ENCODE data around the gene BTNL8. TPM values are rescaled to one million over a fixed set of nuclear protein-coding genes. Genes with fewer than 3 reads are reported as not detected.

The BTNL8 gene
- polyA plus RNA-seq, 4 donors: 0.24 to 0.71 (median 0.57) TPM

- no peak for DNase-seq (ENCODE audit: low read depth in 4 of 4, low spot score in 3 of 4)
These were observed 51.5 kb downstream of the BTNL8 start for GRCh38 chr5:180950291-180950949.

GRCh38 chr5:180959661-180960060 is 60.7 kb downstream of the BTNL8 start:
- DNase-seq (ENCODE audit: low read depth in 4 of 4, low spot score in 3 of 4): no peak

DNA sequence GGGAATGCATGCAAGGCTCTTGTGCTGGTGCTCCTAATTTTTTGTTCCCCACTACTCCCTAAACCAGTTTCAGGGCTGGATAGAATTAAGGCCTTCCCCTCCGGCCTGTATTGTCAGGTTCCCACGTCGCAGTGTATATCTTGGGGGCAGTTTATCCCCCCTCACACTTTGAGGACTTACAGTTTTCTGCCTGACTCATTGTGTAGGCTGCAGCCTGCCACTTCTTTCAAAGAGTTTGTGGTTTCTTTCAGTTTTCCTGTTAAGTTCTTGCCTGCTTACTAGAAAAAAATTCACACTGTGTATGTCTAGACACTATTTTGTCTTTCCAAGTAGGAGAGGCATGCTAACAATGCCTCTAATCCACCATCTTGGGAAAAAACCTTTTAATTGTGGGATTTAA is 61.2 kb downstream of the BTNL8 start:
- no peak for DNase-seq (ENCODE audit: low read depth in 4 of 4, low spot score in 3 of 4)

DNA sequence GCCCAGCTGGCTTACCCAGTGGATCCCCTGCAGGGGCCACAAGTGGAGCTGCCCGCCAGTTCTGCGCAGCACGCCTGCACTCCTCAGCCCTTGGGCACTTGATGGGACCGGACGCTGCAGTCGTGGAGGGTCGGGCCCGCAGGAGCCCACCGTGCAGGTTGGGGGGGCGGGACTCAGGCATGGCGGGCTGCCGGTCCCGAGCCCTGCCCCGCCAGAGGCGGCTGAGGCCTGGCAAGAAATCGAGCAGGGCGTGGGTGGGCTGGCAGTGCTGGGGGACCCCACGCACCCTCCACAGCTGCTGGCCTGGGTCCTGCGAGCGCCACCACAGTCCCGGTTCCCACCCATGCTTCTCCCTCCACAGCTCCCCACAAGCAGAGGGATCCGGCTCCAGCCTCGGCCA is 70.4 kb downstream of the BTNL8 start:
- no peak for DNase-seq (ENCODE audit: low read depth in 4 of 4, low spot score in 3 of 4)

DNA sequence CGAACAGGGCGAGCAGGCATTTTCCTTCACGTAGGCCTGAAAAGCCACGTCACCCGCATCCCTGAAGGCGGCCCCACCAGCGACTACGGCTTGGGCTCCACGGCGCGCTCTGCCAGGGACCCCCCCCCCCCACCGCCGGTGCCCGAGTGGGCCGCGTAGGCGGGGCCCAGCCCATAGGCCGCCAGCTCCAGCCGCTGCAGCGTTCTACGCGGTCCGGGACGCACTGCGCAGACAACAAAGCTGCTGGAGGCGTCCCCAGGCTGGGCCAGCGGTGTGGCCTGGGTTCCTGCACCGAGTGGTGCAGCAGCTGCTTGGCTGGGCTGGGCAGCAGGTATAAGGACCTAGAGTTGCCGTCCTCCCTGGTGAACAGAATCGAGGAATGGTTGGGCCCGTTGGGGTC is 71.4 kb downstream of the BTNL8 start:
- no peak for DNase-seq (ENCODE audit: low read depth in 4 of 4, low spot score in 3 of 4)

- DNase-seq (ENCODE audit: low read depth in 4 of 4, low spot score in 3 of 4): no peak
These were observed 71.9 kb downstream of the BTNL8 start for GRCh38 chr5:180970875-180971274.

- DNase-seq (ENCODE audit: low read depth in 4 of 4, low spot score in 3 of 4): no peak
These were observed 75.8 kb downstream of the BTNL8 start for GRCh38 chr5:180974612-180975315.

DNA sequence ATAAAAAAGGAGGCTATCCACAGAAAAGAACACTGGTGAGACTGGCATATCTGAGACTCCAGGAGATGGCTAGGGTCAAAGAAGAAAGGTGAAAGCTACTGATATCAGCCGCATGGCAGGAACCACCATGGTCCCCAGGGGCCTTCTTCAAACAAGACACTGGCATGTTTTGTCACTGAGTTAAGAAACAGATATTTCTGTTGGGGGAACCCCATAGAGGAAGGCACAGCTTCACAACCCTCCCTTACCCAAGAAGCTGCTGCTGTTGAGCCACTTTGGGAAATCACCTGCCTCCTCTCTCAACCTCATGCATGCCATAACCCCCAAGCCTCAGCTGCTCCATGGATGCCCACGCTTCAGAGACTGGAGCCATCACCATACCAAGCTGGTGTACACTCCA is 76.4 kb downstream of the BTNL8 start:
- DNase-seq (ENCODE audit: low read depth in 4 of 4, low spot score in 3 of 4): no peak

- no peak for DNase-seq (ENCODE audit: low read depth in 4 of 4, low spot score in 3 of 4)
These were observed 77.6 kb downstream of the BTNL8 start for GRCh38 chr5:180976518-180976917.

DNA sequence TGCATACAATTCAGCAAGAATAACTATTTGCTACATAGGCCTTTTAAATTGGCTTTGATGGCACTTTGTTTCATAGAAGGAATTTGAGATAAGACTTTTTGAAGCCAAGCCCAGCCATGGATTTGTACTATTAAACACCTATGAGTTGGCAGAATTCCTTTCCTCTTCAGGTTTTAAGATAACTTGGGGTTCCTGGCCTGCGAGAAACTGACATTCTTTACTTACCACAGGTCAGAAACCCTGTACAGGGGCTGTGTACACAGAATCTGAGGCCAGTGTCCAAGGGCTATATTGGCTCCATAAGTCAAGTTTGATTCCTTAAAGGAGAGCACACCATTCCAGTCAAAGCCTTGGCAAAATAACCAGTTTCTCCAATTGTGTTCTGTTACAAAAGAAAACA is 78.9 kb downstream of the BTNL8 start:
- DNase-seq (ENCODE audit: low read depth in 4 of 4, low spot score in 3 of 4): no peak

DNA sequence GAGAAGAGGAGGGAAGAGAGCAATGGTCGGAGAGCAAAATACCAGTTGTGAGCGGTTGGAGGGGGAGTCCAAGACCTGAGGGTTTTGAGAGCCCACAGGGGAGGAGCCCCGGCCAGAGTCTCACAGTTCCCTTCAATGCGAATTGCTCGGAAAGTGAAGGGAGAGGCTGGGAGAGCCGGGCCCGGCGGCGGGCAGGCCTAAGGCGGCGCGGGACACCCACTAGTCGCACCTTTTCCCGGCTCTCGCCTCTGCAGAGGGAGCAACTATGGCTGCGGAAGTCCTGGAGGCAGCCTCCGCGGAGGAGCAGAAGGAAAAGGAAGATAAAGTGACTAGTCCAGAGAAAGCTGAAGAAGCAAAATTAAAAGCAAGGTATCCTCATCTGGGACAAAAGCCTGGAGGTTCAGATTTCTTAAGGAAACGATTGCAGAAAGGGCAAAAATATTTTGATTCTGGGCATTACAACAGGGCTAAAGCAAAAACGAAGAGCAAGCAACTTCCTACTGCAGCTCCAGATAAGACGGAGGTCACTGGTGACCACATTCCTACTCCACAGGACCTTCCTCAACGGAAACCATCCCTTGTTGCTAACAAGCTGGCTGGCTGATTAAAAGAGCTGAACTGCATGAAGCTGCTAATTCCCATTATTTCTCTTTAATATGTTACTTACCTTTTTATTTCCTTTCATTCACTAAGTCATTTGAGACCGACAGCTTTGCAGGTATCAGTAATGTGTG is 83.2 kb downstream of the BTNL8 start:
- DNase-seq (ENCODE audit: low read depth in 4 of 4, low spot score in 3 of 4): no peak

GRCh38 chr5:180988016-180988415 is 89.1 kb downstream of the BTNL8 start:
- no peak for DNase-seq (ENCODE audit: low read depth in 4 of 4, low spot score in 3 of 4)

DNA sequence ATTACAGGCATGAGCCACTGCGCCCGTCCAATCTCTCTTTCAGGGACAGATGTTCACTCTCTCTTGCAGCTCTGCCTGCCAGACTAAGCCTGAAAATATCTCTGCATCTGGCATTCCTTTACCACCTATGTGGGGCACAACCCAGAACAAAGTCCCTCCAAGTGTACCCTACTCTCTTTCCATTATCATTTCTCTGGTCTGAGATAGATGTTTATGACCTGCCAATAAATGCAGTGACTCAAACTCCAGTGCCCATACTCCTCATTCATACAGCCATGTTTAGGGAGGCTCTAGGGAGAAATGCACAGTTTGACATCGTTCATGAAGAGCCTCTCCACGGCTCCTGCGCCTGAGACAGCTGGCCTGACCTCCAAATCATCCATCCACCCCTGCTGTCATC is 89.6 kb downstream of the BTNL8 start, which contains the start of gene BTNL3:
Gene BTNL3 (plus strand): TSS at position 255 of the 400 bp plus-strand sequence. CDS start 183 bp downstream, outside the sequence.
- no peak for DNase-seq (ENCODE audit: low read depth in 4 of 4, low spot score in 3 of 4)

DNA sequence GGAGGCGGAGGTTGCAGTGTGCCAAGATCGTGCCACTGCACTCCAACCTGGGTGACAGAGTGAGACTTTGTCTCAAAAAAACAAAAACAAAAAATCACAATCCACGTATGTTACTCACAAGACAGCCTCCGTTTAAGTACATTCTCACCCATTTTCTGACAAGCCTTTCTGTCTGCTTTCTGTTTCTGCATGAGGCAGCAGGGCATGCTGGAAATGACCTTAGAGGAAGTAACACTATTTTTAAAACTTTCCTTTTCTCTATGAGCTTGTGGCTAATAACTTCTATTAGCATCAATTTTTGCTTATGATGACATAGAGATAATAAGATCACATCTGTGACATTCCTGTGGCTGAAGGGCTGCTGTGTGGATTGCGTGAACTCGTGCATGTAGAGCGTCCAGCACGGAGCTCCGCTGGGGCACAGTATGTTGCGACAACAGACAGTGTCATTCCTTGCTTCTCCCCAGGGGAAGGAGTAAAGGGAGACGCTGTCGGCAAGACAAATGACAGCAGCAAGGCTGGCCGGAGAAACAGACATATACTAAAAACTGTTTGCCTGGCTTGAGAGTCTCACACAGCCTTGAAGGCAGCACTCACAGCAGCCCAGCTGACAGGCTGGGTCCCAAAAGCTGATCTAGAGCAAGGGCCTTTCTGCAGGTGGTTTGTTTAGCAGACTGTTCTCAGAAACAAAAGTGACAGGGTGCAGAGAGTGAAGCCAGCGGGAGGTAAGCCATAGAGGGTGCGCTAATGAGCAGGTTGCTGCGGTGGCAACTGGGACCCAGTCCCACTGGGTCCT is 91.3 kb downstream of the BTNL8 start:
- DNase-seq (ENCODE audit: low read depth in 4 of 4, low spot score in 3 of 4): no peak

DNA sequence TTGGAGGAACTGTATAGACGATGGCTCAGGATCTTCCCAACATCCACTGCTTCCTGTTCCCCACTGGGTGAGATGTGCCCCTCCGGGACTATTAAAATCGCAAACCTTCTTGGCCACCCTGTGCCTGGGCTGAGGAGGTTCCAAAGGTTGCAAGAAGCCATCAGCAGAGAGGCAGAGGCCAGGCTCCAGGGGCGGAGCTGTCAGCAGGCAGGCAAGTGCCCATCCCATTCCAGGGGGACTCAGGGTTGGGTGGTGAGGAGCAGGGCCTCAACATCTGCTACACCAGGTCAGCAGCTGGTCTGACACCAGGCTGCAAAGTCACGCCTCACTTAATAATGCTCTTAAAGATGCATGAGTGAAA is 91.9 kb downstream of the BTNL8 start:
- no peak for DNase-seq (ENCODE audit: low read depth in 4 of 4, low spot score in 3 of 4)

Other genes starting within 250 kb of the BTNL8 start
- gene FLT4, start 249.6 kb upstream of the BTNL8 start, polyA plus RNA-seq (ENCODE audit: insufficient read length in 4 of 4): 10 to 100 TPM; 25.4 to 32.7 (median 28.9) TPM
- gene OR2Y1, start 159.1 kb upstream of the BTNL8 start, polyA plus RNA-seq (ENCODE audit: insufficient read length in 4 of 4): not detected
- gene MGAT1, start 96.4 kb upstream of the BTNL8 start, polyA plus RNA-seq (ENCODE audit: insufficient read length in 4 of 4): 10 to 100 TPM; 73.1 to 91.9 (median 81.0) TPM
- gene ZFP62, start 37.9 kb upstream of the BTNL8 start, polyA plus RNA-seq (ENCODE audit: insufficient read length in 4 of 4): 10 to 100 TPM; 56.2 to 70.2 (median 64.1) TPM
- under 1 TPM in 3 of 4 donors, not detected in 1; 0.09 to 0.12 (median 0.10) TPM for gene BTNL3, start 89.7 kb downstream of the BTNL8 start, polyA plus RNA-seq (ENCODE audit: insufficient read length in 4 of 4)
- 10 to 100 TPM in 1 of 4 donors, 1 to 10 TPM in 3; 7.0 to 12.1 (median 8.0) TPM for gene BTNL9, start 141.1 kb downstream of the BTNL8 start, polyA plus RNA-seq (ENCODE audit: insufficient read length in 4 of 4)
- gene OR2V1, start 232.0 kb downstream of the BTNL8 start, polyA plus RNA-seq (ENCODE audit: insufficient read length in 4 of 4): under 1 TPM in 1 of 4 donors, not detected in 3; 0.03 TPM
- gene OR2V2, start 248.4 kb downstream of the BTNL8 start, polyA plus RNA-seq (ENCODE audit: insufficient read length in 4 of 4): under 1 TPM in 1 of 4 donors, not detected in 3; 0.01 TPM